Activated CD4-positive, CD25-positive, alpha-beta regulatory T cell treated with anti-CD3 and anti-CD28 coated beads, Interleukin-2, amount 50 U/mL, for 72 hours (primary cell): ENCODE data around the gene ING4.
"Not testable (repeated sequence)": the region's sequence is repeated elsewhere in the genome, so short reads cannot be mapped to it uniquely, and the experiment has no call there.

ENCODE experiments used
- DNase-seq: peaks from one replicate; pipeline ENCODE4 v3.0.0; 2021

Gene ING4

DNA sequence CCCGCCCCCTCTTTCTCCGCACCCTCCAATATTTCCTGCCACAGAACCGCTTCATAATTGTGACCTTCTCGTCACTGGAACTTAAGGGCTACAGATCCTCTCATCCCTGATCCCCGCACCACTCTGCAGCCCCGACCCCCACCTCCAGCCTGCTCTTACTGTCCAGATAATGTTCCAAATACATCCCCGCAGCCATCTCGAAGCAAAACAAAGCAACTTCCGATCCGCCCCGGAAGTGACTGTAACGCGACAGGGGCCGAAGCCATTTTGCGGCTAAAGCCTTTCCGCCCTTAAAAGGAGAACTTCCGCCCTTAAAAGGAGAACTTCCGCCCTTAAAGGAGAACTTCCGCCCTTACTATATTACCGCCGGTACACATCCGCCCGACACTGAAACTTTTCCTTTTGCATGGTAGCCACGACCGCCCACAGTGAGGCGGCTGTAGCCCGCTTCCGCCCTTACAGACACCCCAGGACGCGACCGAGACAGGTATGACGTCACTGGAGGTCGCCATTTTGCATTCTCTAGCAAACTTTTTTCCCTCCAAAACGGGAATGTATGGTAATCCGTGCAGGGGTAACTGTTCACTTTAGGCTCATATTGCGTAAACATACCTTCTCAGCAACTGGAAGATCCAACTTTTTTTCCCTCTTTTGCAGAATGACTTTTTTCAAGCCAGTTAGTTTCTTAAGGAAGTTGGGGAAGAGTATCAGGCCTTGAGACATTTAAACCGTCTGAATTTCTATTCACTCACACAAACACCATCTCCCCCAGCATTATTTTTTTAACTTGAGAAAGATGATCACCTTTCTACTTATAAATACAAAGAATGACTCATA, at the start of gene ING4:
Gene ING4 (minus strand): TSS at position 214 of the 837 bp plus-strand sequence. CDS start 18 bp downstream, at position 196.
- DNase-seq, result peak; percentile 90

DNA sequence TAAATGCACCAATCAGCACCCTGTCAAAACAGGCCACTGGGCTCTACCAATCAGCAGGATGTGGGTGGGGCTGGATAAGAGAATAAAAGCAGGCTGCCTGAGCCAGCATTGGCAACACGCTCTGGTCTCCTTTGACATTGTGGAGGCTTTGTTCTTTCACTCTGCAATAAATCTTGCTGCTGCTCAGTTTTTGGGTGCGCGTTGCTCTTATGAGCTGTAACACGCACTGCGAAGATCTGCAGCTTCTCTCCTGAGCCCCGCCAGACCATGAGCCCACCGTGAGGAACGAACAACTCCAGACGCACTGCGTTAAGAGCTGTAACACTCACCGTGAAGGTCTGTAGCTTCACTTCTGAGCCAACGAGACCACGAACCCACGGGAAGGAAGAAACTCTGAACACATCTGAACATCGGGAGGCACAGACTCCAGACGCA, 46.1 kb upstream of the ING4 start:
- no peak for DNase-seq

DNA sequence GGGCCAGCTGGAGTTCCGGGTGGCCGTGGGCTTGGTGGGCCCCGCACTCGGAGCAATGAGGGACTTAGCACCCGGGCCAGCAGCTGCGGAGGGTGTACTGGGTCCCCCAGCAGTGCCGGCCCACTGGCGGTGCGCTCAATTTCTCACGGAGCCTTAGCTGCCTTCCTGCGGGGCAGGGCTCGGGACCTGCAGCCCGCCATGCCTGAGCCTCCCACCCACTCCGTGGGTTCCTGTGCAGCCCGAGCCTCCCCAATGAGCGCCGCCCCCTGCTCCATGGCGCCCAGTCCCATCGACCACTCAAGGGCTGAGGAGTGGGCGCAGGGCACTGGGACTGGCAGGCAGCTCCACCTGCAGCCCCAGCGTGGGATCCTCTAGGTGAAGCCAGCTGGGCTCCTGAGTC, 45.4 kb upstream of the ING4 start:
- DNase-seq, result not testable (repeated sequence)

DNA sequence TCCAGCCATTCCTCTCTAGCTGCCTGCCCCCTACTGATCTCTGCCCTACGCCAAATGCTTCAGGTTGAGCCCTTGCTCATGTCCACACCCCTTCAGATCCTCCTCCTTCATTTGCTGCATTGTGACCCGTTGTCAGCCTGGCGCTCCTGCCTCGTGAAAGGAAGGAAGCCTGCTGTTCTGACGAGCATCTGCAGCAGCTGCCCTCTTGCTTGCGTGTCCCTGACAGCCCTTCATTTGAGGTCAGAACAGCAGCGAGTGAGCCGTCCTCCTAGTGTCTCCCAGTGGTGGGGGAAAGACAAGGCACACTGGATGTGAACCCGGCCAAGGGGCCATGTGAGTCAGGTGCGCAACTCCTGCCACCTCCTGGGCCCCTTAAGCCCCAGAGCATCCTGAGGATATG, 40.7 kb upstream of the ING4 start:
- no peak for DNase-seq

DNA sequence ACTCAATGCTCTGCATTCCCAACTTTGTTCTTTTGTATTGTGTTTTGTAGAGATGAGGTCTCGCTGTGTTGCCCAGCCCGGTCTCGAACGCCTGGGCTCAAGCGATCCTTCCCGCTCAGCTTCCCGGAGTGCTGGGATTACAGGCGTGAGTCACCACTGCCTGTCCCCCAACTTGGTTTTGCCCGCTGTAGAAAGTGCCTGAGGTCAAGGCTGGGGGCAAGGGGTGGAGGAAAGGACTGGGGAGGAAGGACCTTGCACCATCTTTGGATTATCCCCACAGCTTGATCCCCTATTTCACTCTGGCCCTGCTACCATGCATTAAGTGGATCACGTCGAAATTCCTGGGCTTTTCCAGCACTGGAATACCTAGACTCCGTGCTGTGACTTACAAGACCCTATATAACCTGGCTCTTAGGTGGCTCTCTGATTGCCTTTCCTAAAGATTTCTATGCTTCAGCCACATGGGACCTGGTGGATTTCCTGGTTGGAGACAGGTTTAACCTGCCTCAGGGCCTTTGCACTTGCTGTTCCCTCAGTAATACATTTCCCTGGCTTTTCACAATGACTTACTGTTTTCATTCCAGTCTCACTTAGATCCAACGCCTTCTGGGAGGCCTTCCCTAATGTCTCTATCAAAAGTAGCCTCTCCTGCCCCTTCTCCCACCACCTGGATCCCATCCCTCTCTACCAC, 38.3 kb upstream of the ING4 start:
- DNase-seq, result no peak

DNA sequence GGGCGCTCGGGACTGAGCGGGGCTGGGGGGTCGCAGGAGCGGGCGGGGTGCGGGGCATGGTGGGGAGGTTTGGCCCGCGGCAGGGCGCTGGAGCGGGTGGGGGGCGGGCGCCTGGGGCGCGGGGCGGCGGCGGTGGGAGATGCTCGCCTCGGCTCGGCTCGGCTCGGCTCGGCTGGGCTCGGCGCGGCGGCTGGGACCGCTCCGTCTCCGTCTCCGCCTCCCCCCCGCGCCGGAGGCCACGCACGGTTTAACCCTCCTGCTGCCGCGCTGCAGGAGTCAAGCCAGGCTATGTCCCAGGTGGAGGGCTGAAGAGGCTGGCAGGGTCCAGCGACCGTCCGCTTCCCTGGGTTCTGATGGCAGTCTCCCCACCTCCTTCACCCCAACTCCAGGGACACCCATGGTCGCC, 37.7 kb upstream of the ING4 start, which contains the start of gene PIANP:
Gene PIANP (minus strand): TSS at position 170 of the 406 bp plus-strand sequence. CDS start 2,754 bp downstream, outside the sequence.
- DNase-seq, result peak; percentile 42

DNA sequence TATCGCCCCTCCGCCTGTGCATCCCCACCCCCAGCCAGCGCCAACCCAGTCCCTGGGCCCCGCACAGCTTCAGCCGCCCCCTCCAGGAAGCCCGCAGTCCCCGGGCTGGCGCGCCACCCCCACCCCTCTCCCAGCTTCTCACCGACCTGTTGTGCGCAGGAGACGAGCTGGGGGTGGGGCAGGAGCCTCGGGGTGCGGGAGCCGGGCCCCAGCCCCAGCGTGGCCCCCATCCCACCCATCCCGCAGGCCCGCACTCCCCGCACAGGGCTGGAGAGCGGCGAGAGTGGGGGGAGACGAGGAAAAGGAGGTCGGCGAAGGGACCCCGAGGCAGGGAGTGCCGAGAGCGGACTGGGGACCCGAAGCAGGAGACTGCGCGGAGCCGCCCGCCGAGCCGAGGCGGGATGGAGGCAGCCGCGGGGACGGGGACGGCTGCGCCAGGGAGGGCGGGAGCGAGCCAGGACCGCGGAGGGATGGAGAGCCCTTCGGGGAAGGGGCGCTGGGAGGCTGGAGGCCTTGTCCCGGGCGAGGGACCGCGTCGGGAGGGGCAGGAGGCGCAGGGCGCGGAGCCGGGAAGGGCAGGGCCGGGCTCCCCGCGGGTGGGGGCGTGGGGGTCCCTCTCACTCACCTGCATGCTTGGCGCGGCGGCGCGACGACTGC, 37.2 kb upstream of the ING4 start:
- no peak for DNase-seq

DNA sequence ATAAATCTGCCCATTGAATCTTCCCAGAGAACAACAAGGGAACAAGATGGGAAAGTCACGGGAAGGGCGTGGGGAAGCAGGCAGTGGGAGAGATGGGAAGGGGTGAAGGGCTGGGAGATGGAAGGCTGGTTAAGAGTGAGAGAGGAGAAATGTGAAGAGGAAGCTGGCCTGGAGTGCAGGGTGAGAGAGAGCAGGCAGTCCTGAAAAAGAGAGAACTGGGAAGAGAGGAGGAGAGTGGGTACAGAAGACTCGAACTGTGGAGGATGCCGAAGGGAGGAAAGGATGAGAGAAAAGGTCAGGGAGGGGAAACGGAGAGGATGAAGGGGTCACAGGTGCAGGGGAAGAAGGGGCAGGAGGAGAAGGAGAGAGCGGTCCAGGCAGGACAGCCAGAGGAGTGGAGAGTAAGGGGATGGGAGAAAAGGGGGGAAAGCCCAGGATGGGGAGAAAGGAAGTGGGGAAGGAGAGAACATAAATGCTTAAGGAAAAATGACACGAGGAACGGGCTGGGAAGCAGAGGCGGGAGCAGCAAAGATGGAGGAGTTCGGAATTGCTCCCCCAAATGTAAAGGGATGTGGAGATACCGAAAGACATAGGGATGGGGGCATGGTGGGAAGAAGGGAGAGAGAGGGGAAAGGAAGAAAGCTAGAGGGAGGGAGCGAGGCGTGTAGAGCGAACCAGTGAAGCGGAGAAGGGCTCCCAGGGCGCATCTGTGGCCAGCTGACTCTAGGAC, 36.5 kb upstream of the ING4 start:
- no peak for DNase-seq

DNA sequence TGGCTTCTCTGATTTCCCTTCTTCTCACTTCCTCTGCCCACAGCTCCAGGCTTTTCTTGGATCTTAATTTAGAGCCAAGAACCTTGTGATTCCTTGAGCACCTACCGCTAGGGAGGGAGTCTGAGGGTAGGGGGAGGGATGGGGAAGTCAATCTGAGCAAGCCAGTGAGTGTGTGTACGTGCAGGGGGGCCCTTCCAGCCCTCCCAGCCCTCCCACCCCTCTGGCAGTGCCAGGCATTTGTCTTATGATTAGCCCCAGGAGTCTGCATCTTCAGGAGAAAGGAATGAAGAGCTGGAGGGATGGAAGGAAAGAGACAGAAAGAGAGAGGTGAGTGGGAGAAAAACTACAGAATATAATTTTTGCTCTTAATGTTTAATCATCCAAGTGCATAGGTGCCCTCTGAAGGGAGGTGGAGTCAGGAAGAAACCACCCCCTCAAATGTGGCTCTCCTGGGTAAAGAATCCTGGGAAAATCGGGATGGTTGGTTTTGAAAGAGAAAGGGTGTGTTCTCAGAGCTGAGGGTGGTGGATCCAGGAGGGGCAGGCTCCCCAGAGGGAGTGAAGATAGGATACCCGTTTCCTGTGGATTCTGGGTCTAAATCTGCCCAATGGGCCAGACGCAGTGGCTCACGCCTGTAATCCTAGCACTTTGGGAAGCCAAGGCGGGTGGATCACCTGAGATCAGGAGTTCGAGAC, 35.6 kb upstream of the ING4 start:
- DNase-seq, result no peak

DNA sequence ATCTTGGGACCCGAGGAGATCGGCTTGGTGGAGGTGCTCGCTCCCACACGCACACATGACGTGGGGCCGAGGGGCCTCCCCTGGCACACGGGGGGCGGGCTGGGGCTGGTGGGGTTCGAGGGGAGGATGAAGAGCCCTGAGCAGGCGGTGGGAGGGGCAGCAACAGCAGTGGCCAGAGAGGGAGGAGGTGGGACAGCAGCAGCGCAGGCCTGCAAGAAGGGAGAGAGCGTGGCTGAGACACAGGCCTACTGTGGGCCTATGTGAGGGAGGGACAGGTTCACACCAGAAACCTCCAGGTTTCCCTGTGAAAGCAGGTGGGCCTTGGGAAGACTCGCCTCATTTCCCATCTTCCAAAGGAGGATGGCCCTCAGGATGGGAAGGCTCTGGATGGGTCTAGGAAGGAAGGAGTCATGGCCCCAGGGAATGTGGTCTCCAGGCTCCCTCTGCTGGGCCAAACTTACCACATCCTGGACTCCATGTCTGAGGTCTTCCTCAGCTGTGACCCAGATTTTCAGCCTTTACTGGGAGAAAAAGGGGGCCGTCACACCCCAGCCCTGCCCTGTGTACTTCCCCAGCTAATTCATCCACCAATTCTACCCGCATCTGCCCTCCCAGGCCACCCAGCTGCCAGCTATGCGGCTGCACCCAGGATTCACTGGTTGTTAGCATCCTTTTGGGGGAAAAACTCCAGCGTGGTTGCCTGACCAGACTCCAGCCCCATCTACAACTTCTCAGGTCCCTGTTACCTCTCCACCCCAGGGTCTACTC, 34.8 kb upstream of the ING4 start:
- no peak for DNase-seq

DNA sequence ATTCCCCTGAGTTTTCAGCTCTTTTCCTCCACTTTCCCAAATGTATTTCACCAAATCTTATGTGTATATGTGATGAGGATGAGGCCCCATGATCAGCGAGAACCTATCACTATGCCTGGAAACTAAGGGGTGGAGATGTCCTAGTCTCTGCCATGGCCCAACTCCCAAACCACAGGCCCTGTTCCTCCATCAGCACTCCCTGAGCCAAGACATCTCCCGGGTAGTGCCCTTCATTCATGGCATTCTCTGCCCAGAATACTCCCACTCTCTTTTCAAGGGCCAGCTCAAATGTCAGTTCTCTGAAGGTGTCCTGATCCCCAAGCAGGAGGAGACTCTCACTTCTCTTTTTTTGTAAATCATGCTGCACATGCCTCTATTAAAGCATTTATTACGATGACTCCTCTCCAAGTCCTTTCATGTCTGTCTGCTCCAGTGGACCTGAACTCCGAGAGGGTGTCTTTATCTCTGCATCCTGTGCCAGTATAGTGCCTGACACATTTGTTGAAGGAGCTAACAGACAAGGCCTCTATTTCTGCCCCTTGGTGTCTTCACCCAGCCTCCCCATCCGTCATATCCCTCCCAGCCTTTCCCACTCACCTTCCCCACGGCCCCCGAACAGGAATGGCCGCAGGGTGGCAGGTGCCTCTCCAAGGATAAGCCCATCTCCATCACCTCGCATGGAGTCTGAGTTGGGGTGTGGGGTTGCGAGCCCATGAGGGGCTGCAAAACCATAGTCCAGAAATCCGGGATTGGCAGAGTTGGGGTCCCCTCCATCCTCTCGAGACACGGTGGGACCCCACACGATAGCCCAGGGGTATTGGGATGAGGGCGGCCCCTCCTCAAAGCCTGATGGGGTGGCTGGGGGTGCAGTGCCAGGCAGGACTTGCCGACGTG, 34.0 kb upstream of the ING4 start:
- no peak for DNase-seq

DNA sequence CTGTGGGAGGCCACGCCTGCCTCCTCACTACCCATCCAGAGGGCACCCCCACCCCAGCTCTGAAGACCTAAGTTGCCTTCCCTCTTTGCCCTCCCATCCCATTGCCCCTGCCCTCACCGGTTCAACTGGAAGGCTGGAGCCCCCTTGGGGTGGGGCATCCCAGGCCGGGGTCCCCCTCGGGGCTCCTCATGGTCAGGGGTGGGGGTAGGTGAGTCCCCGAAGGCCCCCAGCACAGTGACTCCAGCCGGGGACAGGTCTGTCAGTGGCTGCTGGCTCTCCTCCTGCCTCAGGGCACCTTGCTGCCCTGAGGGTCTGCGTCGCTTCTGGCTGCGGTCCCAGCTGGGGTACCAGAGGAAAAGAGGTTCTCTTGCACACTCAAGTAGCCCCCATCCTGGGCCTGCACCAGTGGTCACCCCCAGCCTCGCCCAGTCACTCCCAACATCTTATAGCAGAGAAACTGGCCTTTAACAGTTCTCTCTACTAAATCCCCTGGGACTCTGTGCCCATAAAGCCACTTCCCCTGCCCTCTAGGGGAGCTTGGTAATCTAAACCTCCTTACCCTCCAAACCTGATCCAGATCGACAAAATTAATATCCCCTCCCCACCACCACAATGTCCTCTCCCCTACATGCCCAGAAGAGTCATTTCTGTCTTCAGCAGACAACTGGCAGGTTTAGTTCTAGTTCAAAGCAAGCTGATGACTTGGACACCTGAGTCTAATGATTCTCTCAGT, 32.6 kb upstream of the ING4 start:
- DNase-seq, result no peak

DNA sequence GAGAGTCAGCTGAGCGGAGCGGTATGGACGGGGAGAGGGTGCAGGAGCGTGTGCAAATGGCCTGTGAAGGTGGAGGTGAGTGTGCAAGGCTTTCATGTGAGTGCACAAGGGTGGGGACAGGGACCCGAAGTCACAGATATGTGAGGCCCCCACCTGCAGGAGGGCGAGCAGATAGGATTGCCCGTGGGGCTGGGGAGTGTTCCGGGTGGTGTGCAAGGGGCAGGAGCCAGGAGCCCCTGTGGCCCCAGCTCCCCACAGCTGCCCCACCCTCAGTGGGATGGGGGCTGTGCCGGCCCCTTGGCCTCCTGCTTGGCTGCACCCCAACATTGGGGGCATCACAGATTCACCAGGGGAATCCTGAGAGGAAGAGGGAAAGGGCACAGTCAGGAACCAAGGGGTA, 31.8 kb upstream of the ING4 start:
- DNase-seq, result no peak

DNA sequence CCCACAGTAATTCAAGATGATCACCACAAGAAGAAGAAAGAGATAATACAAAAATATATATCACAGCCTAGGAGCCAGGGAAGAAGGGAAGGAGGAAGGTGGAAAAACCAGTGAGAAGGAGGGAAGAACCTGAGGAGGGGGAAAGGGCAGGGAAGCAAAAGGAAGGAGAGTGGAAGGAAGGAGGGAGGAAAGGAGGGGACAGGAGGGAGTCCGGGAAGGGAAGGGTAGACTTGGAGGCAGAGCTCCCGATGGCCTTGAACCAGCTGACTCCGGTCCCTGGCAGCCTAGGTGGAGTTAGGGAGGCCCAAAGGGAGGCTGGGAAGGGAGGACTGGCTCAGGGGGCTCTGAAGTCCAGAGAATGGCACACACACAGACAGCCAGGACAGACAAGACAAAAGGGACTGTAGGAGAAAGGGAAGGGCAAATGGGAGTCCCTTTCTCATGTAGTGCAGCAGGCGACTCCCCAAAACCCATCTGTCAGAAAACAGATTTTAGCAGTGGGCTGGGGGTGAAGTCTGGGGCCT, 31.0 kb upstream of the ING4 start:
- DNase-seq, result no peak

DNA sequence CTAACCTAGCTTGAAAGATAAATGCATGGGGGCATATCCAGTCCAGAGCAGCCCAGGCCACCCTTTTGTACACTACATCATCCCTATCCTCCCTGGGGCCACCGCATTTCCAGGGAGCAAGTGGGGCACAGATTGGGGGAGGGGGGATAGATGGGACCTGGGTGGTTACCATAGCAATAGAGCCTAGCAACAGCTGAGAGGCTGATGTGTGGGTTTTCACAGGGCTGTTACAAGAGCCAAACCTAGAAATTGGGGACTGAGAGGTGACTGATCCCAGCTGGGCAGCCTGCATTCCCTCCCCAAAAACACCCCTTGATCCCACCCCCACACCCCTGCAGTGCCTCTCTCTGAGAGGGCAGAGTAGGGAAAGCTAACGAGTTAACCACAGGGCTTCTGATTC, 30.0 kb upstream of the ING4 start:
- DNase-seq, result no peak

DNA sequence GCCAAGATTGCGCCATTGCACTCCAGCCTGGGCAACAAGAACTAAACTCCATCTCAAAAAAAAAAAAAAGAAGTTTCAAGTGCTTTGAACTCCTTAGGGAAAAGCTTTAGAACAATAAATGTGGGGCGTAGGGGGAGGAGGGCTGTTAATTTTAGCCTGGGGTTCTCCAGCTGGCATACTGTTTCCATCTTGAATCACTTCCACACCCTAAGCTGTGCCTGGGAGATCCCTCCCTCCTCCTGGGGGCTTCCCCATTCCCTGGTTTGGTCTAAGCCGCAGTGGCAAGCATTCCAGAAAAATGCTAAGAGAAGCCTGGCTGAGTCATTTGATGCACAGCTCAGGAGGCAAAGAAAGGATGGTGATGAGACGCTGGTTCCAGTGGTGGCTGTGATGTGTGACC, 28.6 kb upstream of the ING4 start:
- no peak for DNase-seq

DNA sequence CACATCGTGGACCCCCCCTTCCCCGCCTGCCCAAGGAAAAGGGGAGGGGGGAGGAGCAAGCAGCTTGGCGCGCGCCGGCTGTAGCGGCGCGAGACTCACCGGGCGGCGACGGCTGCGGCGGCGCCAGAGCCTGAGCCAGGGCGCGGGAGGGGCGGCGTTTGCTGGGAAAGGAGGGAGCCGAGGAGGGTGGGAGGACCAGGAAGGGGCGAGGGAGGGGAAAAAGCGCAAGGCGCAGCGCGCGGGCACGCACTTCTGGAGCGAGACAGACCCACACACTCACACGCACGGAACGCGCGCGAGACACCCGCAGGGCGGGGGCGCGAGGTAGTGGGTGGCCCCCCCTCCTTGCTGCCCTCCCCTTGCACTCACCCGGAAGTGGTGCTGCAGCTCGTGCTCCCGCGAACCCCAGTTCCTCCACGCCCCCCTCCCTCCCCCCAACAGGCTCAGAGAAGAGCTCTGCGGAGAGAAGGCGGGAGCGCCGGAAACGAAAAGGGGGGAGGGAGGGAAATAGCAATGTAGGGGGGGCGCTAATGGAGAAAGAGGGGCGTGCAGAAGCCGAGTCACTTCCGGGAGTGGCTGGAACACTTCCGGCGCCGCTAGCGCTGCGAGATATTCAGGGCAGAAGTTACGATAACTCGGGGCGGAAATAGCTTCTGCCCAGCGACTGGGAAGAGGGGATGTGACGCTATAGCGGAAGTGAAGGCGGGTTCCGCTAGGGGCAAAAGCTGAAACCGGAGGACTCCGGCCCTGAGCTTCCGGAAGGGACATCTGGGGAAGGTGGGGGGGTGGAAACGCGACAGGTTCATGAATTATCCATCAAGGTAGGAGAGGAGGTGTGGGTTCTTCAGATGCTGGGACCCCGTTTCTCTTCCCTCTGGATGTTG, 26.3 kb upstream of the ING4 start, which contains the start of gene ZNF384:
Gene ZNF384 (minus strand): TSS at position 377 of the 884 bp plus-strand sequence. CDS start 9,855 bp downstream, outside the sequence.
- peak; percentile 86 for DNase-seq

DNA sequence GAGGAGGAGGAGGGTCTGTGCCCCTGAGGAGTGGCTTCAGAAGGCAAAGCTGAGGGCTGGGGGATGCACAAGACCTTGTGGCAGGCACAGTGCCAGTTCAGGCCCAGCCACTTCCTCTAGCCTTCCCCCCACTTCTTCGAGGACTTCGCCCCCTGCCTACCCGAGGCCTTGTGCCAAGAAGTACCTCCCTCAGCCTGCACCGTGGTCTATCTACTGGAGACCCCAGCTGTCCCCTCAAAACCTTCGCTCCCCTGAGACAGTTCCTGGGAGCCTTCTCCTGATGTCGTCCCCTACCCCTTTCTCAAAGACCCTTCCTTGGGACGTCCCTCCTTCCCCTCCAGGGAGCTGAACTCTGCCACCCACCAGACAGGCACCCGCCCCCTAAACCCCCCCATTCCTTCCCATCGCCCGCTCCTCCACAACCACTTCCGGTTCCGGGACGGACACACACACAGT, 25.7 kb upstream of the ING4 start:
- no peak for DNase-seq
